Adipocyte (in vitro differentiated cells): ENCODE data around the gene APBB3.
"Not testable (repeated sequence)": the region's sequence is repeated elsewhere in the genome, so short reads cannot be mapped to it uniquely, and the experiment has no call there.

Source experiments
- DNase-seq: peaks from one replicate; pipeline ENCODE4 v3.0.0-alpha.2; 2015; ENCODE audit warnings: low read depth
- H3K27me3 ChIP-seq: replicated peaks from 2 replicates; pipeline ENCODE4 v1.7.0; 2013; ENCODE audit warnings: mild to moderate bottlenecking, low read length, moderate library complexity; ENCODE audit not compliant: control insufficient read depth, insufficient read depth
- H3K36me3 ChIP-seq: 2 replicates; pipeline ENCODE4 v1.7.0; 2013; ENCODE audit warnings: low read length, mild to moderate bottlenecking, moderate library complexity; ENCODE audit not compliant: control insufficient read depth, insufficient read depth, severe bottlenecking
- H3K4me1 ChIP-seq: 2 replicates; pipeline ENCODE4 v1.7.0; 2013; ENCODE audit warnings: mild to moderate bottlenecking, low read length, moderate library complexity; ENCODE audit not compliant: control insufficient read depth, insufficient read depth
- H3K4me3 ChIP-seq: 2 replicates; pipeline ENCODE4 v1.7.0; 2013; ENCODE audit warnings: mild to moderate bottlenecking, low read length, moderate library complexity
- H3K9ac ChIP-seq: 2 replicates; pipeline ENCODE4 v1.7.0; 2013; ENCODE audit warnings: mild to moderate bottlenecking, low read length, moderate library complexity
- H3K9me3 ChIP-seq: 2 replicates; pipeline ENCODE4 v1.7.0; 2013; ENCODE audit warnings: mild to moderate bottlenecking, low read length, moderate library complexity; ENCODE audit not compliant: control insufficient read depth

The APBB3 gene

GRCh38 chr5:140596321-140596741 lies 31.9 kb upstream of the APBB3 start:
- no peaks in the 10 kb centered on the region for H3K27me3 ChIP-seq
- peaks cover 23% of the 10 kb centered on the region for H3K4me1 ChIP-seq
- DNase-seq = peak; percentile 34

GRCh38 chr5:140595538-140596300 lies 31.3 kb upstream of the APBB3 start:
- Histone ChIP-seq H3K4me3 (no peak overlapping the region), H3K9me3 (no peaks in the 10 kb centered on the region), H3K9ac (no peak overlapping the region), H3K36me3 (no peaks in the 10 kb centered on the region), H3K27me3 (no peaks in the 10 kb centered on the region), H3K4me1 (peaks cover 23% of the 10 kb centered on the region)
- DNase-seq = peak; percentile 42

More at GRCh38 chr5:140596321-140596741, 31.9 kb upstream of the APBB3 start:
- Histone ChIP-seq H3K36me3 (no peaks in the 10 kb centered on the region), H3K9ac (no peak overlapping the region), H3K9me3 (no peaks in the 10 kb centered on the region), H3K4me3 (no peak overlapping the region)

- Histone ChIP-seq H3K9ac (no peak overlapping the region), H3K4me1 (peaks cover 32% of the 10 kb centered on the region), H3K27me3 (no peaks in the 10 kb centered on the region), H3K36me3 (no peaks in the 10 kb centered on the region), H3K9me3 (no peaks in the 10 kb centered on the region), H3K4me3 (no peak overlapping the region)
- DNase-seq = no peak
These were observed 29.8 kb upstream of the APBB3 start for GRCh38 chr5:140594169-140594568.

DNA sequence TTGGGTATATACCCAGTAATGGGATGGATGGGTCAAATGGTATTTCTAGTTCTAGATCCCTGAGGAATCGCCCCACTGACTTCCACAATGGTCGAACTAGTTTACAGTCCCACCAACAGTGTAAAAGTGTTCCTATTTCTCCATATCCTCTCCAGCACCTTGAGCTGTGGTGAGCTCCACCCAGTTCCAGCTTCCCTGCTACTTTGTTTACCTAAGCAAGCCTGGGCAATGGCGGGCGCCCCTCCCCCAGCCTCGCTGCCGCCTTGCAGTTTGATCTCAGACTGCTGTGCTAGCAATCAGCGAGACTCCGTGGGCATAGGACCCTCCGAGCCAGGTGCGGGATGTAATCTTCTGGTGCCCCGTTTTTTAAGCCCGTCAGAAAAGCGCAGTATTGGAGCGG lies 28.7 kb upstream of the APBB3 start:
- not testable (repeated sequence) for H3K9me3 ChIP-seq, H3K27me3 ChIP-seq, H3K9ac ChIP-seq, H3K36me3 ChIP-seq, DNase-seq, H3K4me3 ChIP-seq
- H3K4me1 ChIP-seq = peaks cover 43% of the 10 kb centered on the region

- Histone ChIP-seq H3K4me3 (no peak overlapping the region), H3K36me3 (no peaks in the 10 kb centered on the region), H3K9me3 (no peaks in the 10 kb centered on the region), H3K9ac (no peak overlapping the region), H3K4me1 (peaks cover 47% of the 10 kb centered on the region), H3K27me3 (no peaks in the 10 kb centered on the region)
- DNase-seq = peak; percentile 59
These were observed 27.5 kb upstream of the APBB3 start for GRCh38 chr5:140591747-140592372.

GRCh38 chr5:140590861-140591260 lies 26.5 kb upstream of the APBB3 start:
- Histone ChIP-seq H3K4me1 (peaks cover 42% of the 10 kb centered on the region), H3K27me3 (no peaks in the 10 kb centered on the region), H3K4me3 (no peak overlapping the region), H3K9ac (no peak overlapping the region), H3K9me3 (no peaks in the 10 kb centered on the region), H3K36me3 (no peaks in the 10 kb centered on the region)
- no peak for DNase-seq

DNA sequence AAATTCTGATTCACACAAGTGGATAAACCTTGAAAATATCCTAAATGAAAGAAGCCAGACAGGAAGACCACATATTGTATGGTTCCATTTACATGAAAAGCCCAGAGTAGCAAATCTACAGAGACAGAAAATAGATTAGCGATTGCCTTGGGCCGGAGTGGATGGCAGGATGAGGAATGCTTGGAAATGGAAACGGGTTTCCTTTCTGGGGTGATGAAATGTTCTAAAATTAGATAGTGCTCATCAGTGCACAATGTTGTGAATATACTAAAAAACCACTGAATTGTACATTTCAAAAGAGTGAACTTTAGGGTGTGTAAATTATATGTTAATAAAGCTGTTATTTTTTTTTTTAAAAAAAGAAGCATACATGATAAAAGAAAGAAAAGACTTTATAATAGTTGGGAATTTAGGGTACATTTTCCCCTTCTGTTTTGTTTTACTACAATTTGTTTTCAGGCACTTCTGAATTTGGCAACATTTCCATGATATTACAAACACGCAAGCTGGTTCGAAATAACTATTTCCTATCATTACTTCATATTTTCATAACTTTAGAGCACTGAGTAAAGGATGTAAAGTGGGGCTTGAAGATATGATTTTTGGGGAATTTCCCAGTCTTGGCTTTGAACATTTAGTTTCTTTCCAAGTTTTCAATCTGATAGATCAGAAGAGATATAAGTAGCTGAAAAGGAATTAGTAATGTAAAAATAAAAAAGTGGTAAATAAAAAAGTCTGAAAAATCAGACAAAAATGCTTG lies 24.1 kb upstream of the APBB3 start:
- Histone ChIP-seq H3K9ac (peak overlapping the region; percentile 67), H3K36me3 (no peaks in the 10 kb centered on the region), H3K4me1 (peaks cover 33% of the 10 kb centered on the region), H3K9me3 (no peaks in the 10 kb centered on the region), H3K4me3 (peak overlapping the region; percentile 40), H3K27me3 (no peaks in the 10 kb centered on the region)
- peak; percentile 46 for DNase-seq

DNA sequence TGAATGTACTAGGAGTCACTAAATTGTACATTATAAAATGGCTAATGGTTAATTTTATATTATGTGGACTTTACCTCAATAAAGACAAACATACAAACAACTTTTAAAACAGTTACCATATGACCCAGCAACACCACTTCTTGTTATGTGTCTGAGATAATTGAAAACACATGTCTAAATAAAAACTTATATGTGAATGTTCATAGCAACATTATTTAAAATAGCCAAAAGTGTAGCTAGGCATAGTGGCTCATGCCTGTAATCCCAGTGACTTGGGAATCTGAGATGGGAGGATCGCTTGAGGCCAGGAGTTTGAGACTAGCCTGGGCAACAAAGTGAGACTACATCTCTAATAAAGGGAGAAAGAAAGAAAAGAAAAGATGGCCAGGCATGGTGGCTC lies 23.1 kb upstream of the APBB3 start:
- Histone ChIP-seq H3K4me1 (peaks cover 33% of the 10 kb centered on the region), H3K4me3 (no peak overlapping the region), H3K36me3 (no peaks in the 10 kb centered on the region), H3K9ac (no peak overlapping the region), H3K27me3 (no peaks in the 10 kb centered on the region), H3K9me3 (peaks cover 3% of the 10 kb centered on the region)
- DNase-seq = peak; percentile 29

DNA sequence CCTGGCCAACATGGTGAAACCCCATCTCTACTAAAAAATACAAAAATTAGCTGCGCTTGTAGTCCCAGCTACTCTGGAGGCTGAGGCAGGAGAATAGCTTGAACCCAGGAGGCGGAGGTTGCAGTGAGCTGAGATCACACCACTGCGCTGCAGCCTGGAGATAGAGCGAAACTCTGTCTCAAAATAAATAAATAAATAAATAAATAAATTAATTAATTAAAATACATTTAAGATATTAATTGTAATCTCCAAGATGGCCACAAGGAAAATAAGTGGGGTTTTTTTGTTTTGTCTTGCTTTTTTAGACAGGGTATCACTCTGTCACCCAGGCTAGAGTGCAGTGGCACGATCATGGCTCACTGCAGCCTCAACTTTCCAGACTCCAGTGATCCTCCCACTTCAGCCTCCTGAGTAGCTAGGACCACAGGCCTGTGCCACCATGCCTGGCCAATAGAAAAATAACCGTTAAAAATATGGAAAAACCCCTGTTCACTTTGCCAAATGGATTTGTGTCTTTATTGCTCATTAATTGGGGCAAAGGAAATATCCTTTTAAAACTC lies 14.9 kb upstream of the APBB3 start:
- H3K4me3 ChIP-seq, H3K9ac ChIP-seq, H3K27me3 ChIP-seq, H3K36me3 ChIP-seq, H3K9me3 ChIP-seq, DNase-seq: not testable (repeated sequence)
- peaks cover 11% of the 10 kb centered on the region for H3K4me1 ChIP-seq

- Histone ChIP-seq H3K27me3 (no peaks in the 10 kb centered on the region), H3K9ac (no peak overlapping the region), H3K36me3 (no peaks in the 10 kb centered on the region), H3K4me1 (peaks cover 17% of the 10 kb centered on the region), H3K9me3 (no peaks in the 10 kb centered on the region), H3K4me3 (no peak overlapping the region)
- DNase-seq = no peak
These were observed 12.4 kb upstream of the APBB3 start for GRCh38 chr5:140576776-140577201.

- Histone ChIP-seq H3K27me3 (no peaks in the 10 kb centered on the region), H3K36me3 (peaks cover 3% of the 10 kb centered on the region), H3K9me3 (no peaks in the 10 kb centered on the region), H3K4me3 (no peak overlapping the region), H3K4me1 (peaks cover 17% of the 10 kb centered on the region), H3K9ac (peak overlapping the region; percentile 43)
- peak; percentile 51 for DNase-seq
These were observed 10.9 kb upstream of the APBB3 start for GRCh38 chr5:140575309-140575708.
